ENCODE measurements around the gene FPR2.

- no peak for TF ChIP-seq FOXP2 (optimal IDR thresholded peaks at IDR 0.05; ENCODE audit: control extremely low read depth, extremely low read length, insufficient read depth)
- no peak for TF ChIP-seq POLR2AphosphoS5 (IDR thresholded peaks at IDR 0.05; ENCODE audit: borderline replicate concordance, low read depth, low read length)
- no peak for TF ChIP-seq EZH2 (IDR thresholded peaks at IDR 0.05)
Observed at GRCh38 chr19:51771376-51772130, 10.6 kb downstream of the FPR2 start.
